KMS-11 (cell line): ENCODE data around the gene ST7.

Experiments used
- H2AFZ ChIP-seq: fragments of 200-600 bp; sonication (generic); 2 replicates; pipeline ENCODE4 v1.6.1; 2016; ENCODE audit warnings: antibody characterized with exemption, mixed run types, low read depth
- H3K27ac ChIP-seq: fragments of 200-600 bp; sonication (generic); 2 replicates; pipeline ENCODE4 v1.6.1; 2016; ENCODE audit warnings: mild to moderate bottlenecking, mixed run types
- H3K27me3 ChIP-seq: fragments of 200-600 bp; sonication (generic); 2 replicates; pipeline ENCODE4 v1.6.1; 2017; ENCODE audit warnings: mild to moderate bottlenecking, low read depth, mixed run types, moderate library complexity; ENCODE audit not compliant: insufficient read depth
- H3K36me3 ChIP-seq: fragments of 200-600 bp; sonication (generic); 2 replicates; pipeline ENCODE4 v1.6.1; 2017; ENCODE audit warnings: mild to moderate bottlenecking, mixed run types; ENCODE audit not compliant: insufficient read depth
- H3K4me1 ChIP-seq: fragments of 200-600 bp; sonication (generic); 2 replicates; pipeline ENCODE4 v1.6.1; 2016; ENCODE audit warnings: mild to moderate bottlenecking, low read depth, mixed run types; ENCODE audit not compliant: poor library complexity, severe bottlenecking
- H3K4me2 ChIP-seq: fragments of 200-600 bp; sonication (generic); 2 replicates; pipeline ENCODE4 v1.7.0; 2016; ENCODE audit warnings: mild to moderate bottlenecking, mixed run types
- H3K4me3 ChIP-seq: fragments of 200-600 bp; sonication (generic); IDR thresholded peaks from 2 replicates; pipeline ENCODE4 v1.6.1; 2017; ENCODE audit warnings: low read depth, low read length, mixed read lengths; ENCODE audit not compliant: insufficient read depth
- H3K79me2 ChIP-seq: fragments of 200-600 bp; sonication (generic); 2 replicates; pipeline ENCODE4 v1.6.1; 2016; ENCODE audit warnings: low read depth, mixed run types; ENCODE audit not compliant: insufficient read depth
- H3K9ac ChIP-seq: fragments of 200-600 bp; sonication (generic); 2 replicates; pipeline ENCODE4 v1.6.1; 2016; ENCODE audit warnings: mild to moderate bottlenecking, mixed run types
- H4K20me1 ChIP-seq: fragments of 200-600 bp; sonication (generic); 2 replicates; pipeline ENCODE4 v1.6.1; 2016; ENCODE audit warnings: mild to moderate bottlenecking, mixed run types; ENCODE audit not compliant: insufficient read depth
- CTCF ChIP-seq: fragments of 200-600 bp; sonication (generic); conservative IDR thresholded peaks from 2 replicates; pipeline ENCODE4 v1.6.1; 2017; ENCODE audit warnings: low read depth, mild to moderate bottlenecking, antibody characterized with exemption, low read length, moderate library complexity, mixed read lengths

Gene ST7

GRCh38 chr7:116924741-116925140, 28.6 kb upstream of the ST7 start:
- no peak overlapping the region for H3K27ac ChIP-seq

DNA sequence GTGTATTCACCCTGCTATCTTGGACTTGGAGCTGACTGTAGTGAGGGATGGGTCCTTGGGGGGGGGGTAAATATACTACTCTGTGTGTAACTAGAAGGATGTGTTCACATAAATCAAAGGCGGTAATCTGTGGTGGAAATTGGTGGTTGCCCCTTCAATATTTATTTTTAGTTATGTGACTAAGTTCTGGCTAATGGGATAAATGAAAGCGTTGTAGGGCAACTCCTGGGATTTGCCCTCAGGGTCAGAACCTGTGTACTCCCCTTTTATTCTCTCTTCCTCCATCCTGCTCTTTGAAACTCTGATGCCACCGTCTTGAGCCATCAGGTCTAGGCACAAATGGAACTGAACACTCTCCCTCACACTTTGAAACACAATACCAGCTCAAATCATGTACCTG, 24.3 kb upstream of the ST7 start:
- Histone ChIP-seq H3K27me3 (no peaks in the 10 kb centered on the region), H3K4me2 (no peak overlapping the region), H3K9ac (no peak overlapping the region), H3K36me3 (no peaks in the 10 kb centered on the region), H2AFZ (no peak overlapping the region), H3K79me2 (no peaks in the 10 kb centered on the region), H3K4me3 (no peak overlapping the region), H3K27ac (no peak overlapping the region), H3K4me1 (no peaks in the 10 kb centered on the region), H4K20me1 (no peaks in the 10 kb centered on the region)
- TF ChIP-seq CTCF, result no peak

More at GRCh38 chr7:116924741-116925140, 28.6 kb upstream of the ST7 start:
- Histone ChIP-seq H3K36me3 (no peaks in the 10 kb centered on the region), H3K9ac (no peak overlapping the region), H3K4me3 (no peak overlapping the region), H2AFZ (no peak overlapping the region), H4K20me1 (no peaks in the 10 kb centered on the region), H3K79me2 (no peaks in the 10 kb centered on the region), H3K4me1 (no peaks in the 10 kb centered on the region), H3K27me3 (no peaks in the 10 kb centered on the region), H3K4me2 (no peak overlapping the region)
- TF ChIP-seq CTCF, result no peak

GRCh38 chr7:116929914-116930913, 23.1 kb upstream of the ST7 start:
- peak; percentile 99 for TF ChIP-seq CTCF
- H3K9ac ChIP-seq, result no peak overlapping the region

DNA sequence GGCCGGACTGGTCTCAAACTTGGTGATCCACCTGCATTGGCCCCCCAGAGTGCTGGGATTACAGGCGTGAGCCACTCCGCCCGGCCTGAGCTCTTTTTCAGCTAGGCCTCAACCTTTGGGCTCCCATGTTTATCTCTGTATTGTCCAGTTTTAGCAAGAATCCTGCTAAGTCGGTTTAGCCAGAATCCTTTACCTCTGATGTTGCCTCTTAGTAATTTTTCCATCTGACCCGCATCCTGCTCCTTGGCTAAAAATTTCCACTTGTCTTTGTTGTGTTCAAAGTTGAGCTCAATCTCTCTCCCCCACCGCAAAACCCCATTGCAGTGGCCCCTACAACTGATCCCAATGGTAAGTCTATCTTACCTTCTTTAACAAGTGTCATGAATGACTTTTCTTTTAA, 20.7 kb upstream of the ST7 start:
- Histone ChIP-seq H3K79me2 (no peaks in the 10 kb centered on the region), H4K20me1 (no peaks in the 10 kb centered on the region), H3K27me3 (no peaks in the 10 kb centered on the region), H3K4me1 (no peaks in the 10 kb centered on the region), H3K9ac (no peak overlapping the region), H3K36me3 (no peaks in the 10 kb centered on the region), H2AFZ (no peak overlapping the region), H3K4me2 (no peak overlapping the region), H3K27ac (no peak overlapping the region), H3K4me3 (no peak overlapping the region)
- no peak for TF ChIP-seq CTCF

More at GRCh38 chr7:116929914-116930913, 23.1 kb upstream of the ST7 start:
- Histone ChIP-seq H4K20me1 (no peaks in the 10 kb centered on the region), H3K4me2 (peak overlapping the region; percentile 14; the same call in 1 of the 2 replicates), H3K27me3 (no peaks in the 10 kb centered on the region), H3K4me1 (no peaks in the 10 kb centered on the region), H3K27ac (no peak overlapping the region), H3K4me3 (no peak overlapping the region), H3K36me3 (no peaks in the 10 kb centered on the region), H3K79me2 (no peaks in the 10 kb centered on the region), H2AFZ (peak overlapping the region; percentile 53)
